ENCODE measurements around the gene DOP1A. TPM values are rescaled to one million over a fixed set of nuclear protein-coding genes. Genes with fewer than 3 reads are reported as not detected.

DOP1A gene
- total RNA-seq, 1 experiment from 2014 or later = 16.1 TPM

- no peaks in the 10 kb centered on the region for H3K4me1 Mint-ChIP-seq (ENCODE audit: low read depth, unreplicated experiment)
- BruUV-seq (replicated peaks) = no TSS peak
- no peaks in the 10 kb centered on the region for H3K27me3 Mint-ChIP-seq (ENCODE audit: insufficient read depth, unreplicated experiment)
- Histone ChIP-seq H3K27me3 (replicated peaks; ENCODE audit: control insufficient read depth, insufficient read depth, low read length) (no peaks in the 10 kb centered on the region), H3K4me1 (no peaks in the 10 kb centered on the region), H3K4me3 (ENCODE audit: low read depth, low read length) (no peak overlapping the region), H3K9me3 (no peaks in the 10 kb centered on the region), H3K36me3 (ENCODE audit: control insufficient read depth, insufficient read depth, low read length) (no peaks in the 10 kb centered on the region)
- intact Hi-C loops (cut with micrococcal nuclease; ENCODE audit: unreplicated experiment) = no loop called here
- ChIA-PET POLR2A (no interaction called here), CTCF (interaction anchor here (0.7 kb wide), 1 partner anchor 84 kb away, joined by 3 read pairs; no protein-coding TSS in a partner anchor)
- no peak overlapping the region for H3K27ac Mint-ChIP-seq (ENCODE audit: unreplicated experiment)
- no peaks in the 10 kb centered on the region for H3K36me3 Mint-ChIP-seq (ENCODE audit: insufficient read depth, unreplicated experiment)
- H3K9me3 Mint-ChIP-seq (ENCODE audit: unreplicated experiment) = no peaks in the 10 kb centered on the region
- DNase-seq = no peak
- no peak overlapping the region for H3K4me3 Mint-ChIP-seq (ENCODE audit: unreplicated experiment)
- TF ChIP-seq CTCF (IDR thresholded peaks at IDR 0.05; ENCODE audit: insufficient read depth in 1 of 2, low read depth in 1 of 2, low read length in 1 of 2, severe bottlenecking in 1 of 2, unreplicated experiment in 1 of 2) = no peak
Observed at GRCh38 chr6:83152913-83153312, 85.4 kb downstream of the DOP1A start.

DNA sequence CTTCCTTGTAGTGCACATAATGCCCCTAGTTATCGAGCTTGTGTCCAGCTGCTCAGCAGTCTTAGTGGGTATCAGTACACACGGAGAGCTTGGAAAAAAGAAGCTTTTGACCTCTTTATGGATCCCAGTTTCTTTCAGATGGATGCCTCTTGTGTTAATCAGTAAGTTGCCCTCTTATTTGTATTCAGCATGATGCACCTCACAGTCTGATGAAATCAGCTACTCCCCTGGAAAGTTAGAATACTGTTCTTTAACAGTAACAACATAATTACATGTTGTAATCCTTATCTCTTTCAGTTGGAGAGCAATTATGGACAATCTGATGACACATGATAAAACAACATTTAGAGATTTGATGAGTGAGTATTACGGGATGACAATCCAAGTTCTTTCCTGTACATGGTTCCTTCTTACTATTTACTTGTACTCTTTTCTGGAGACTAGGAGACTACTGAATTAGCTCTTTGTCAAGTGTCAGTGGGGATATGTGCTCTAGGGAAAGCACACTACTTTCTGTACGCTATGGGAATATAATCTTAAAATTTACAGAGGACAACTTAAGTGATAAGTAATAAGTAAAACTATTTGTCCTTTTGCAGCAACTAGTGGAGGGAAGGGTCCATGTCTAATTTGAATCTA, 86.5 kb downstream of the DOP1A start:
- no peak overlapping the region for H3K4me3 ChIP-seq (ENCODE audit: low read depth, low read length)
- POLR2A ChIA-PET = no interaction called here
- TF ChIP-seq CTCF (IDR thresholded peaks at IDR 0.05; ENCODE audit: insufficient read depth in 1 of 2, low read depth in 1 of 2, low read length in 1 of 2, severe bottlenecking in 1 of 2, unreplicated experiment in 1 of 2) = no peak
- H3K9me3 ChIP-seq = no peaks in the 10 kb centered on the region
- CTCF ChIA-PET = no interaction called here
- BruUV-seq (replicated peaks) = no TSS peak
- no peak overlapping the region for H3K4me3 Mint-ChIP-seq (ENCODE audit: unreplicated experiment)
- intact Hi-C loops (cut with micrococcal nuclease; ENCODE audit: unreplicated experiment) = no loop called here
- H3K27ac Mint-ChIP-seq (ENCODE audit: unreplicated experiment) = no peak overlapping the region
- H3K27me3 ChIP-seq (replicated peaks; ENCODE audit: control insufficient read depth, insufficient read depth, low read length) = no peaks in the 10 kb centered on the region
- H3K36me3 Mint-ChIP-seq (ENCODE audit: insufficient read depth, unreplicated experiment) = no peaks in the 10 kb centered on the region
- no peaks in the 10 kb centered on the region for H3K27me3 Mint-ChIP-seq (ENCODE audit: insufficient read depth, unreplicated experiment)
- no peak for DNase-seq
- no peaks in the 10 kb centered on the region for H3K4me1 Mint-ChIP-seq (ENCODE audit: low read depth, unreplicated experiment)
- H3K36me3 ChIP-seq (ENCODE audit: control insufficient read depth, insufficient read depth, low read length) = no peaks in the 10 kb centered on the region
- H3K9me3 Mint-ChIP-seq (ENCODE audit: unreplicated experiment) = no peaks in the 10 kb centered on the region
- no peaks in the 10 kb centered on the region for H3K4me1 ChIP-seq

- CTCF ChIA-PET = no interaction called here
- no peaks in the 10 kb centered on the region for H3K9me3 Mint-ChIP-seq (ENCODE audit: unreplicated experiment)
- no peaks in the 10 kb centered on the region for H3K4me1 Mint-ChIP-seq (ENCODE audit: low read depth, unreplicated experiment)
- Histone ChIP-seq H3K36me3 (ENCODE audit: control insufficient read depth, insufficient read depth, low read length) (no peaks in the 10 kb centered on the region), H3K9me3 (no peaks in the 10 kb centered on the region), H3K4me3 (ENCODE audit: low read depth, low read length) (no peak overlapping the region), H3K4me1 (no peaks in the 10 kb centered on the region), H3K27me3 (replicated peaks; ENCODE audit: control insufficient read depth, insufficient read depth, low read length) (no peaks in the 10 kb centered on the region)
- H3K36me3 Mint-ChIP-seq (ENCODE audit: insufficient read depth, unreplicated experiment) = no peaks in the 10 kb centered on the region
- BruUV-seq (replicated peaks) = no TSS peak
- intact Hi-C loops (cut with micrococcal nuclease; ENCODE audit: unreplicated experiment) = no loop called here
- no peak overlapping the region for H3K27ac Mint-ChIP-seq (ENCODE audit: unreplicated experiment)
- TF ChIP-seq CTCF (IDR thresholded peaks at IDR 0.05; ENCODE audit: insufficient read depth in 1 of 2, low read depth in 1 of 2, low read length in 1 of 2, severe bottlenecking in 1 of 2, unreplicated experiment in 1 of 2) = no peak
- POLR2A ChIA-PET = interaction anchor here (0.7 kb wide), 1 partner anchor 66 kb away, joined by 5 read pairs; no protein-coding TSS in a partner anchor
- DNase-seq = no peak
- H3K27me3 Mint-ChIP-seq (ENCODE audit: insufficient read depth, unreplicated experiment) = no peaks in the 10 kb centered on the region
- H3K4me3 Mint-ChIP-seq (ENCODE audit: unreplicated experiment) = no peak overlapping the region
Observed at GRCh38 chr6:83155794-83156193, 88.3 kb downstream of the DOP1A start.

All from Caco-2 (cell line).